Measurements from ENCODE around the gene CDC25B. TPM values are rescaled to one million over a fixed set of nuclear protein-coding genes. Genes with fewer than 3 reads are reported as not detected.
A peak's percentile ranks its signal among the peaks of the same experiment; 100 is the strongest.

Gene CDC25B
- total and polyA plus RNA-seq, 10 of the 15 experiments (the other 5 are each of a cell fraction or from before 2014, with no cell fraction given): 4.6 to 58.8 (median 24.6) TPM

- no peak for TF ChIP-seq YBX1 (IDR thresholded peaks at IDR 0.05)
- TF ChIP-seq SUPT20H (IDR thresholded peaks at IDR 0.05; ENCODE audit: borderline replicate concordance, control insufficient read depth, low read depth, low read length): no peak
Measured at GRCh38 chr20:3775457-3776108, 20.5 kb upstream of the CDC25B start (continued).

GRCh38 chr20:3777381-3777715 lies 18.8 kb upstream of the CDC25B start:
- DNase-seq (ENCODE audit: low read depth, low spot score) (no peak), ATAC-seq (no peak; the same call in 2 of the 3 replicates), FAIRE-seq (no peak)
- intact Hi-C loops (cut with micrococcal nuclease; ENCODE audit: unreplicated experiment): no loop called here
- SMC1A ChIA-PET (ENCODE audit: uncharacterized antibody, unreplicated experiment): interaction anchor here (0.7 kb wide), 1 partner anchor 10 kb away, joined by 3 read pairs; the partner anchor contains the start of gene ADISSP
- Histone ChIP-seq H3K79me2 (ENCODE audit: control insufficient read depth, insufficient read depth, low read length) (no peaks in the 10 kb centered on the region), H2AFZ (ENCODE audit: control insufficient read depth, low read depth, low read length) (peak overlapping the region; percentile 83), H3K4me1 (ENCODE audit: control insufficient read depth, insufficient read depth, low read length) (peaks cover 12% of the 10 kb centered on the region), H4K20me1 (ENCODE audit: control insufficient read depth, insufficient read depth) (no peaks in the 10 kb centered on the region), H3K9ac (ENCODE audit: control insufficient read depth, insufficient read depth, low read length) (peak overlapping the region; percentile 8; the same call in 1 of the 2 replicates), H3K36me3 (ENCODE audit: control insufficient read depth in 2 of 2, insufficient read depth in 2 of 2, low read length in 1 of 2) (no peaks in the 10 kb centered on the region), H3K4me3 (peak overlapping the region; percentile 55), H3K9me3 (replicated peaks; ENCODE audit: control insufficient read depth, insufficient read depth, low read length) (no peaks in the 10 kb centered on the region; the same call in 2 of the 3 replicates), H3K4me2 (ENCODE audit: control insufficient read depth, insufficient read depth) (peak overlapping the region; percentile 99), H3K27ac (ENCODE audit: control insufficient read depth, insufficient read depth) (no peak overlapping the region), H3K27me3 (replicated peaks in 1 of 2; ENCODE audit: control insufficient read depth in 2 of 2, insufficient read depth in 2 of 2, low read length in 1 of 2) (peaks cover 12 to 16% of the 10 kb centered on the region in 2 experiments)
- in situ Hi-C loops (cut with MboI): no loop called here
- BruUV-seq (replicated peaks): no TSS peak
- 9% methylated on average over 16 of the region's 16 CpGs for WGBS (ENCODE audit: insufficient coverage, insufficient replicate concordance, low lambda C conversion rate, missing lambda C conversion rate)
- CTCF ChIA-PET: interaction anchor here (4.2 kb wide), 1 partner anchor 9 kb away, joined by 26 read pairs; the partner anchor contains the start of gene ADISSP
- POLR2A ChIA-PET: interaction anchor here (1.2 kb wide), 1 partner anchor 20 kb away, joined by 3 read pairs; no protein-coding TSS in a partner anchor
- RAD21 ChIA-PET (ENCODE audit: unreplicated experiment): no interaction called here
- no peak for TF ChIP-seq SRF (IDR thresholded peaks at IDR 0.05; ENCODE audit: low read depth in 2 of 2, low read length in 2 of 2)
- no peak for TF ChIP-seq SREBF2 (IDR thresholded peaks at IDR 0.05; ENCODE audit: low read length)
- TF ChIP-seq ZNF274 (IDR thresholded peaks at IDR 0.05; ENCODE audit: insufficient read depth, insufficient read length): no peak
- no peak for TF ChIP-seq CHD4 (IDR thresholded peaks at IDR 0.05)
- TF ChIP-seq RCOR1 (conservative IDR thresholded peaks at IDR 0.05; ENCODE audit: low read depth, low read length): no peak
- no peak for TF ChIP-seq CUX1 (IDR thresholded peaks at IDR 0.05; ENCODE audit: insufficient replicate concordance, low read depth, low read length)
- no peak for TF ChIP-seq WRNIP1 (IDR thresholded peaks at IDR 0.05; ENCODE audit: borderline replicate concordance, low read depth, low read length)
- no peak for TF ChIP-seq EGR1 (IDR thresholded peaks at IDR 0.05; ENCODE audit: borderline replicate concordance in 1 of 2, low read depth in 2 of 2, low read length in 2 of 2)
- TF ChIP-seq HDAC6 (IDR thresholded peaks at IDR 0.05; ENCODE audit: unreplicated experiment): no peak
- TF ChIP-seq IKZF1 (conservative IDR thresholded peaks at IDR 0.05): no peak
- no peak for TF ChIP-seq TCF3 (IDR thresholded peaks at IDR 0.05; ENCODE audit: borderline replicate concordance, insufficient read depth, low read depth, low read length)
- no peak for TF ChIP-seq HSF1 (IDR thresholded peaks at IDR 0.05; ENCODE audit: low read depth, low read length)
- no peak for TF ChIP-seq FOS (IDR thresholded peaks at IDR 0.05; ENCODE audit: borderline replicate concordance, extremely low read depth, insufficient read length)
- TF ChIP-seq ZNF622 (IDR thresholded peaks at IDR 0.05): no peak
- no peak for TF ChIP-seq IKZF2 (IDR thresholded peaks at IDR 0.05)

Measured in GM12878 (cell line).